K562 (cell line): ENCODE data around the gene UNC13A. TPM values are rescaled to one million over a fixed set of nuclear protein-coding genes. Genes with fewer than 3 reads are reported as not detected.
A peak's percentile ranks its signal among the peaks of the same experiment; 100 is the strongest.

Source experiments
- DACH1 ChIP-seq: fragments of 450-650 bp; IDR thresholded peaks from 2 replicates; pipeline ENCODE4 v1.6.1; 2018; ENCODE audit not compliant: partially characterized antibody
- FOXA3 ChIP-seq, 2 experiments: fragments of 450-650 bp in 1 of 2; sonication (generic) in 1 of 2; formaldehyde crosslinking; IDR thresholded peaks in 1 of 2; conservative IDR thresholded peaks in 1 of 2; 2 replicates each; pipeline versions ENCODE4 v1.4.0 to v1.8.0; 2020 to 2022; ENCODE audit warnings: mild to moderate bottlenecking in 2 of 2, missing genetic modification reagents in 1 of 2
- GABPB2 ChIP-seq: fragments of 250-450 bp; sonication (Bioruptor Pico); conservative IDR thresholded peaks from 2 replicates; pipeline ENCODE4 v1.5.1; 2021; ENCODE audit warnings: mild to moderate bottlenecking
- GATAD2A ChIP-seq: fragments of 450-650 bp; IDR thresholded peaks from 2 replicates; pipeline ENCODE4 v1.6.1; 2017
- MAX ChIP-seq: sonication (generic); formaldehyde crosslinking; IDR thresholded peaks from 2 replicates; pipeline ENCODE4 v1.9.0; 2022; ENCODE audit warnings: mild to moderate bottlenecking, missing genetic modification reagents
- NCOA4 ChIP-seq: fragments of 450-650 bp; IDR thresholded peaks from 2 replicates; pipeline ENCODE4 v1.6.1; 2018; ENCODE audit warnings: mild to moderate bottlenecking; ENCODE audit not compliant: partially characterized antibody
- NEUROD1 ChIP-seq: fragments of 150-350 bp; IDR thresholded peaks from 2 replicates; pipeline ENCODE4 v1.6.1; 2014; ENCODE audit warnings: borderline replicate concordance, low read length, low read depth; ENCODE audit not compliant: partially characterized antibody
- NFE2L1 ChIP-seq: fragments of 450-650 bp; IDR thresholded peaks from 2 replicates; pipeline ENCODE4 v1.6.1; 2016; ENCODE audit warnings: missing genetic modification characterization, low read depth, mild to moderate bottlenecking, missing compliant biosample characterization, moderate library complexity, borderline replicate concordance
- PCBP1 ChIP-seq: fragments of 200-400 bp; formaldehyde crosslinking; IDR thresholded peaks from 2 replicates; pipeline ENCODE4 v1.6.1; 2018; ENCODE audit warnings: mild to moderate bottlenecking, low read depth, low read length; ENCODE audit not compliant: poor library complexity, severe bottlenecking
- PHF20 ChIP-seq: fragments of 450-650 bp; IDR thresholded peaks from 2 replicates; pipeline ENCODE4 v1.6.1; 2018; ENCODE audit not compliant: partially characterized antibody
- PHF8 ChIP-seq: fragments of 200-600 bp; sonication (generic); IDR thresholded peaks from 2 replicates; pipeline ENCODE4 v1.6.1; 2012; ENCODE audit warnings: mixed run types, mild to moderate bottlenecking, inconsistent platforms, low read length, moderate library complexity, borderline replicate concordance
- PKNOX1 ChIP-seq: fragments of 450-650 bp; IDR thresholded peaks from 2 replicates; pipeline ENCODE4 v1.6.1; 2016
- RNF2 ChIP-seq: sonication (generic); IDR thresholded peaks from 2 replicates; pipeline ENCODE4 v1.6.1; 2016
- SIN3A ChIP-seq, 2 experiments: fragments of 150-350 bp in 1 of 2; IDR thresholded peaks; 2 replicates each; pipeline ENCODE4 v1.6.1; 2011 to 2016; ENCODE audit warnings: borderline replicate concordance in 2 of 2, low read depth in 2 of 2, low read length in 2 of 2, mild to moderate bottlenecking in 2 of 2, moderate library complexity in 2 of 2; ENCODE audit not compliant: control insufficient read depth in 1 of 2
- SNAPC5 ChIP-seq: fragments of 250-450 bp; sonication (Bioruptor Pico); IDR thresholded peaks from 2 replicates; pipeline ENCODE4 v1.8.0; 2021; ENCODE audit warnings: moderate library complexity, mild to moderate bottlenecking, inconsistent platforms
- THAP7 ChIP-seq: fragments of 250-450 bp; sonication (Bioruptor Pico); IDR thresholded peaks from 2 replicates; pipeline ENCODE4 v1.5.0; 2021
- ZBED1 ChIP-seq: IDR thresholded peaks from 2 replicates; pipeline ENCODE4 v1.6.1; 2014
- ZBTB17 ChIP-seq: fragments of 450-650 bp; formaldehyde crosslinking; IDR thresholded peaks from 2 replicates; pipeline ENCODE4 v1.4.0; 2020; ENCODE audit warnings: mild to moderate bottlenecking
- ZBTB49 ChIP-seq: sonication (generic); formaldehyde crosslinking; IDR thresholded peaks from 2 replicates; pipeline ENCODE4 v1.8.0; 2022; ENCODE audit warnings: missing genetic modification reagents, mild to moderate bottlenecking, borderline replicate concordance
- ZNF165 ChIP-seq: fragments of 250-450 bp; sonication (Bioruptor Pico); IDR thresholded peaks from 2 replicates; pipeline ENCODE4 v1.4.0; 2020; ENCODE audit warnings: borderline replicate concordance
- ZNF263 ChIP-seq: sonication (generic); formaldehyde crosslinking; IDR thresholded peaks from 2 replicates; pipeline ENCODE4 v1.8.0; 2022; ENCODE audit warnings: mild to moderate bottlenecking, missing genetic modification reagents, borderline replicate concordance
- ZNF324 ChIP-seq: fragments of 250-450 bp; sonication (Bioruptor Pico); IDR thresholded peaks from 2 replicates; pipeline ENCODE4 v1.4.0; 2020; ENCODE audit warnings: mild to moderate bottlenecking
- ZNF699 ChIP-seq: fragments of 250-450 bp; sonication (Bioruptor Pico); IDR thresholded peaks from 2 replicates; pipeline ENCODE4 v1.8.0; 2021; ENCODE audit warnings: mild to moderate bottlenecking, moderate library complexity; ENCODE audit not compliant: insufficient replicate concordance
- ZNF707 ChIP-seq: fragments of 250-450 bp; sonication (Bioruptor Pico); conservative IDR thresholded peaks from 2 replicates; pipeline ENCODE4 v1.8.0; 2022; ENCODE audit warnings: inconsistent platforms, mild to moderate bottlenecking, moderate library complexity
- polyA plus RNA-seq, 8 experiments: library from polyadenylated mRNA; depleted of rRNA in 4 of 8; stranded (reverse) in 5 of 8; unstranded in 3 of 8; fragments of >200 nt; fragmentation: Nextera tagmentation in 2 of 8; fragmentation: Illumina TruSeq in 1 of 8; extraction: Ambion mirVana in 2 of 8; extraction: Trizol in 1 of 8; gene quantifications; 2 replicates each; pipeline versions ENCODE4 v1.2.1 to v1.2.3, GENCODE V29; 2011 to 2014; ENCODE audit warnings: inconsistent platforms in 1 of 8, missing spikeins in 1 of 8
- total RNA-seq, 7 experiments: library from RNA; depleted of rRNA in 6 of 7; stranded (reverse); fragments of >200 nt in 6 of 7; fragmentation: Illumina TruSeq in 2 of 7; extraction: Trizol in 2 of 7; gene quantifications; 2 replicates each; pipeline versions ENCODE4 v1.2.1 to v1.2.3, GENCODE V29; 2011 to 2021; ENCODE audit warnings: low replicate concordance in 1 of 7

The UNC13A gene
- total and polyA plus RNA-seq, 9 of the 15 experiments (the other 6 are each of a cell fraction or from before 2014, with no cell fraction given) = 0.03 to 1.0 (median 0.25) TPM

GRCh38 chr19:17605761-17606589 is 82.2 kb downstream of the UNC13A start (continued):
- TF ChIP-seq SNAPC5 (CRISPR knock-in tag) (no peak), FOXA3 (CRISPR knock-in tag; conservative IDR thresholded peaks at IDR 0.05 in 1 of 2, IDR thresholded peaks at IDR 0.05 in 1 of 2) (peak in 1 of 2 experiments; percentile 90; a peak in 2 of 4 replicates), NCOA4 (no peak), GATAD2A (0 out of 2 replicates have a peak, but pooled peaks have one; percentile 32), ZBTB49 (CRISPR knock-in tag) (no peak), ZBED1 (0 out of 2 replicates have a peak, but pooled peaks have one; percentile 30), ZBTB17 (CRISPR knock-in tag) (peak; percentile 73; the same call in 1 of the 2 replicates), PCBP1 (peak; percentile 72), ZNF699 (no peak), RNF2 (peak; percentile 90), GABPB2 (CRISPR knock-in tag) (no peak), NFE2L1 (tag) (no peak), ZNF165 (no peak), DACH1 (no peak), PHF8 (peak; percentile 90; the same call in 1 of the 2 replicates), ZNF707 (no peak), MAX (peak; percentile 100), THAP7 (CRISPR knock-in tag) (no peak), ZNF263 (peak; percentile 82; the same call in 1 of the 2 replicates), NEUROD1 (peak; percentile 59), PHF20 (peak; percentile 69), SIN3A (IDR thresholded peaks at IDR 0.05; ENCODE audit: borderline replicate concordance in 2 of 2, control insufficient read depth in 1 of 2, low read depth in 2 of 2, low read length in 2 of 2) (peak in 1 of 2 experiments; percentile 83; a peak in 2 of 4 replicates), PKNOX1 (peak; percentile 87), ZNF324 (CRISPR knock-in tag) (no peak)
